HG03439 (cell line): ENCODE results near the gene PPP4C.
"Not testable (repeated sequence)": the region's sequence is repeated elsewhere in the genome, so short reads cannot be mapped to it uniquely, and the experiment has no call there.

Experiments
- ATAC-seq: cut with Tn5 transposase; IDR thresholded peaks from one replicate; pipeline ENCODE4 v1.9.1; 2021; ENCODE audit warnings: mild to moderate bottlenecking, moderate library complexity; ENCODE audit not compliant: unreplicated experiment

PPP4C gene

GRCh38 chr16:30096105-30096861 lies 20.5 kb downstream of the PPP4C start, which contains the start of gene YPEL3:
Gene YPEL3 (minus strand): TSS chr16:30096213. CDS start chr16:30095482, 731 bp downstream.
- peak; percentile 46 for ATAC-seq

- no peak for ATAC-seq
These were observed 21.2 kb downstream of the PPP4C start for GRCh38 chr16:30096862-30097563.

GRCh38 chr16:30104090-30104489 lies 28.3 kb downstream of the PPP4C start:
- no peak for ATAC-seq

GRCh38 chr16:30104492-30104891 lies 28.7 kb downstream of the PPP4C start:
- no peak for ATAC-seq

GRCh38 chr16:30108059-30108850 lies 32.5 kb downstream of the PPP4C start:
- ATAC-seq = no peak

- no peak for ATAC-seq
These were observed 34.9 kb downstream of the PPP4C start for GRCh38 chr16:30110661-30111060.

- no peak for ATAC-seq
These were observed 36.6 kb downstream of the PPP4C start for GRCh38 chr16:30112197-30113030.

- ATAC-seq = no peak
These were observed 37.4 kb downstream of the PPP4C start, which contains the start of gene GDPD3 for GRCh38 chr16:30113031-30113710. Gene GDPD3 (minus strand): TSS chr16:30113537. CDS start chr16:30113478, 59 bp downstream.

GRCh38 chr16:30113711-30114333 lies 38.0 kb downstream of the PPP4C start:
- ATAC-seq = no peak

- ATAC-seq = no peak
These were observed 38.6 kb downstream of the PPP4C start for GRCh38 chr16:30114411-30114810.

- ATAC-seq = not testable (repeated sequence)
These were observed 39.0 kb downstream of the PPP4C start for GRCh38 chr16:30114833-30115232.

GRCh38 chr16:30115238-30115637 lies 39.4 kb downstream of the PPP4C start:
- no peak for ATAC-seq

- ATAC-seq = no peak
These were observed 40.8 kb downstream of the PPP4C start for GRCh38 chr16:30116291-30117207.

GRCh38 chr16:30117768-30118167 lies 42.0 kb downstream of the PPP4C start:
- no peak for ATAC-seq

- no peak for ATAC-seq
These were observed 43.6 kb downstream of the PPP4C start for GRCh38 chr16:30119428-30119827.

GRCh38 chr16:30120340-30121105 lies 44.7 kb downstream of the PPP4C start:
- ATAC-seq = no peak

- ATAC-seq = no peak
These were observed 46.2 kb downstream of the PPP4C start for GRCh38 chr16:30121741-30122571.
